Erythroblast (primary cell): Measurements from ENCODE around the gene ART1.
"Not testable (repeated sequence)": the region's sequence is repeated elsewhere in the genome, so short reads cannot be mapped to it uniquely, and the experiment has no call there.

Source experiments
- DNase-seq, 2 experiments: peaks; one replicate each; lab custom pipeline; 2025; lab: John Stamatoyannopoulos, UW
- GATA1 ChIP-seq: IDR thresholded peaks from 2 replicates; pipeline ENCODE4 v1.6.1; 2011; ENCODE audit warnings: low read depth, mild to moderate bottlenecking, control low read depth, low read length, moderate library complexity
- POLR2A ChIP-seq: IDR thresholded peaks from 2 replicates; pipeline ENCODE4 v1.6.1; 2011; ENCODE audit warnings: mild to moderate bottlenecking, low read length

ART1 gene

DNA sequence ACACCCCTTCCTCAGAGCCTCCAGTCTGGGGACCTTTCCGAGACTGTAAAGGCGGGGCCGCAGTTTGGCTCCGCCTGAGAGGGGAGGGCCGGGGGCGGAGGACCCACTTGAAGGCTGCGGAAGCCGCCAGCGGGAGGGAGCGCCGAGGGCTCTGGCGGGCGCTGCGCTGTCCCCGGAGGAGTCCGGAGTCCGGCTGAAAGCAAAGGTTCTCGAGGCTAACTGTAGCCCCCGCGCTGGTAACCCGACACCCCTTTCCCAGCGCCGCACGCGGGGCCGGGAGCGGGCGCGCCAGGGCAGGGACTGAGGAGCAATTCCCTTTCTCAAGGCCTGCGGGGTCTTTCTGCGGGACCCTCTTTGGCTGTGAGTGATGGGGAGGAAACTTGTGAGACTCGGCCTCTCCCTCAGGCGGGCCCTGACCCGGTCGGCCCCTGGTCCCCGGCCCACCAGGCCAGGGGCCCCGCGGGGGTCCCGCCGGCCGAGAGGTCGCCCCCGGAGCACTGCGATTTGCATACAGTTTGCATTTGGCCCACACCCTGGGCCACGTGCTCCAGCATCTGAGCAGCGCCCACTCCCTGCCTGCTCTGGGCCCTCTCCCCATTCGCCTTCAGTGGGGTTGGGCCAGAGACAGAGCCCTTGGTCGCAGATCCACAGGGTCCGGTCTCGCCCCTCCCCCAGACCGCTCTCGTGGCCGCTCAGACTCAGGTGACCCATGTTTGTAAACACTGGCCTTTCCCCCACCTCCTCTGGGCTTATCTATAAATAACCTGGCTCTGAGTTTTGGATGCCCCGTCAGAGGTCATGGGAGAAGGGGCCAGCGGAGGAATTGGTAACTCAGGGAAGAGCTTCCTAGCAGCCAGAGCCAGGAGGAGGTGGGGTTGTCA, 2.6 kb upstream of the ART1 start:
- peak; percentile 67 to 69 for DNase-seq
- TF ChIP-seq GATA1: no peak
- TF ChIP-seq POLR2A: no peak

DNA sequence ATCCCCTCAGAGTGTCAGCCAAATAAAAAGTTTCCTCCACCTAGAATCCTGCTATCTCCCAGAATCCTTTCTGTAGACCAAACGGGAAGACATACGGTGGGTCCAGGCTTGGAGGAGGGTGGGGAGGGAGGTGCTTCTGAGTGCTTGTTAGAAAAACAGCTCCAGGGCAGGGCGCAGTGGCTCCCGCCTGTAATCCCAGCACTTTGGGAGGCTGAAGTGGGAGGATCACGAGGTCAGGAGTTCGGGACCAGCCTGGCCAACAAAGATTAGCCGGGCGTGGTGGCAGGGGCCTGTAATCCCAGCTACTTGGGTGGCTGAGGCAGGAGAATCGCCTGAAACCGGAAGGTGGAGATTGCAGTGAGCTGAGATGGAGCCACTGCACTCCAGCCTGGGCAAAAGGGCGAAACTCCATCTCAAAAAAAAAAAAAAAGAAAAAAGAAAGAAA, 1.8 kb upstream of the ART1 start:
- peak in 1 of 2 experiments; percentile 17 for DNase-seq

GRCh38 chr11:3645552-3645951, 624 bp downstream of the ART1 start:
- TF ChIP-seq GATA1 (no peak), POLR2A (no peak)
- no peak for DNase-seq

DNA sequence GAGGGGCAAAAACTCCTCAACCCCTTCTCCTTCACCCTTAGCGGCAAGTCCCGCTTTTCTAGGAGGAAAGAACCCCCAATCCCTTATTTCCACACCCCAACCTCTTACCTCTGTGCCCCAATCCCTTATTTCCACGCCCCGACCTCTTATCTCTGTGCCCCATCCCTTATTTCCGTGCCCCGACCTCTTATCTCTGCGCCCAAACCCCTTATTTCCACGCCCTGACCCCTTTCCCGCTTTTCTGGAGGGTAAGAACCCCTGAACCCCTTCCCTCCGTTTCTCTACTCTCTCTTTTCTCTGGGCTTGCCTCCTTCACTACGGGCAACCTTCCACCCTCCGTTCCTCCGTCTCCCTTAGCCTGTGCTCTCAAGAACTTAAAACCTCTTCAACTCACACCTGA, 3.9 kb downstream of the ART1 start:
- DNase-seq: not testable (repeated sequence)

DNA sequence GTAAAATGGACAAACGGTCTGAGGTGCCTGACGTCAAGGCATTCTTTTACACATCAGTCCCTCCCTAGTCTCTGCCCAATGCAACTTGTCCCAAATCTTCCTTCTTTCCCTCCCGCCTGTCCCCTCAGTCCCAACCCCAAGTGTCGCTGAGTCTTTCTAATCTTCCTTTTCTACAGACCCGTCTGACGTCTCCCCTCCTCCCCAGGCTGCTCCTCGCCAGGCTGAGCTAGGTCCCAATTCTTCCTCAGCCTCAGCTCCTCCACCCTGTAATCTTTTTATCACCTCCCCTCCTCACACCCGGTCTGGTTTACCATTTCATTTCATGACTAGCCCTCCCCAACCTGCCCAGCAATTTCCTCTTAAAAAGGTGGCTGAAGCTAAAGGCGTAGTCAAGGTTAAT, 4.4 kb downstream of the ART1 start:
- DNase-seq: not testable (repeated sequence)

DNA sequence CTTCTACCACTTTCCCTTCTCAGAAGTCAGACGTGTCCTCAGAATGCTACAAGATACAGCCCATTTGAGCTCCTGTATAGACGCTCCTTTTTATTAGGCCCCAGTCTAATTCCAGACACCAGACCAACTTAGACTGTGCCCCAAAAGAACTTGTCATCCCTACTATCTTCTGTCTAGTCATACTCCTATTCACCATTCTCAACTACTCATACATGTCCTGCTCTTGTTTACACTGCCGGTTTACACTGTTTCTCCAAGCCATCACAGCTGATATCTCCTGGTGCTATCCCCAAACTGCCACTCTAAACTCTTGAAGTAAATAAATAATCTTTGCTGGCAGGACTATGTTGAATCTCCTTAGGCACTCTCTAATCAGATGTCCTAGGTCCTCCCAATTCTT, 7.6 kb downstream of the ART1 start:
- DNase-seq: not testable (repeated sequence)

DNA sequence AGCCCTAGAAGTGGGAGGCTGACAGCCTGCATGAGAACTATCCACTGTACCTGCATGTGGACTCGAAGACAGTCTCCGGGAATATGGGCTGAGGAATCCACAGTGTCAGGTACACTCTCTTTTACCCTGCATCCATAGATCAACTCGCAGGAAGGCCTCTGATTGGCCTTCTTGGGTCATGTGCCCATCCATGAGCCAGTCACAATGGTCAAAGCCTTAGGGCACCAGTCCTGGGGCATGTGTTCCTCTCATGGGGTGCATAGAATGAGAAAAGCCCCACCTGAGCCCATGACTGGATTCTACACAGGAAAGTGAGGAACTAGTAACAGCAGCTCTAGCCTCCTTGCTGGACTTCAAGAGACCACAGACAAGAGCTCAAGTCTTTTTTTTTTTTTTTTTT, 10.6 kb downstream of the ART1 start:
- no peak for DNase-seq
- TF ChIP-seq POLR2A (no peak), GATA1 (no peak)

DNA sequence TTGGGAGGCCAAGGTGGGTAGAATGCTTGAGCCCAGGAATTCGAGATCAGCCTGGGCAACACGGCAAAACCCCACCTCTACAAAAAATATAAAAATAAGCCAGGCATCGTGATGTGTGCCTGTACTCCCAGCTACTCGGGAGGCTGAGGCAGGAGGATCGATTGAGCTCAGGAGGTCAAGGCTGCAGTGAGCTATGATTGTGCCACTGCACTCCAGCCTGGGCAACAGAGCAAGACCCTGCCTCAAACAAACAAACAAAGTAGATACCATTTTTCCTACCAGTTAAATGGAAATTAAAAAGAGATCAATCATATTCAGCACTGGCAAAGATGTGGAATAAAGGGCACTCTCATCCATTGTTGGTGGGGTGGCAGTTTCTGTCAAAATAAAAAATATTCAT, 12.4 kb downstream of the ART1 start:
- DNase-seq: not testable (repeated sequence)

- no peak for DNase-seq
- TF ChIP-seq GATA1 (no peak), POLR2A (no peak)
Measured at GRCh38 chr11:3658252-3658651, 13.3 kb downstream of the ART1 start.

DNA sequence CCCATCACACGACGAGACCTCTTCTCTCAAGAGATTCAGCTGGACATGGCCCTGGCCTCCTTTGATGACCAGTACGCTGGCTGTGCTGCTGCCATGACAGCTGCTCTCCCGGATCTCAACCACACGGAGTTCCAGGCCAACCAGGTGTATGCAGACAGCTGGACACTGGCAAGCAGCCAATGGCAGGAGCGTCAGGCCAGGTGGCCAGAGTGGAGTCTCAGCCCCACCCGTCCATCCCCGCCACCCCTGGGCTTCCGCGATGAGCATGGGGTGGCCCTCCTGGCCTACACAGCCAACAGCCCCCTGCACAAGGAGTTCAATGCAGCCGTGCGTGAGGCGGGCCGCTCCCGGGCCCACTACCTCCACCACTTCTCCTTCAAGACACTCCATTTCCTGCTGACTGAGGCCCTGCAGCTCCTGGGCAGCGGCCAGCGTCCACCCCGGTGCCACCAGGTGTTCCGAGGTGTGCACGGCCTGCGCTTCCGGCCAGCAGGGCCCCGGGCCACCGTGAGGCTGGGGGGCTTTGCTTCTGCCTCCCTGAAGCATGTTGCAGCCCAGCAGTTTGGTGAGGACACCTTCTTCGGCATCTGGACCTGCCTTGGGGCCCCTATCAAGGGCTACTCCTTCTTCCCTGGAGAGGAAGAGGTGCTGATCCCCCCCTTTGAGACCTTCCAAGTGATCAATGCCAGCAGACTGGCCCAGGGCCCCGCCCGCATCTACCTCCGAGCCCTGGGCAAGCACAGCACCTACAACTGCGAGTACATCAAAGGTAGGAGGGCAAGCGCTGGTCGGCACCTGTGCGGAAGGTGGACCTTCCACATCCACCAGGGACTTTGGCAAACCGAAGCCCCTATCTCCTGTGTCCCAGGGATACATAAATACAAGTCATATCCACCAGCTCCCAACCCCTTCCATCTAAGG, 14.9 kb downstream of the ART1 start:
- DNase-seq: no peak
- TF ChIP-seq POLR2A (no peak), GATA1 (no peak)

GRCh38 chr11:3660960-3661359, 16.0 kb downstream of the ART1 start:
- TF ChIP-seq POLR2A: no peak
- no peak for TF ChIP-seq GATA1
- no peak for DNase-seq

GRCh38 chr11:3662856-3663255, 17.9 kb downstream of the ART1 start:
- TF ChIP-seq POLR2A: no peak
- no peak for TF ChIP-seq GATA1
- no peak for DNase-seq

DNA sequence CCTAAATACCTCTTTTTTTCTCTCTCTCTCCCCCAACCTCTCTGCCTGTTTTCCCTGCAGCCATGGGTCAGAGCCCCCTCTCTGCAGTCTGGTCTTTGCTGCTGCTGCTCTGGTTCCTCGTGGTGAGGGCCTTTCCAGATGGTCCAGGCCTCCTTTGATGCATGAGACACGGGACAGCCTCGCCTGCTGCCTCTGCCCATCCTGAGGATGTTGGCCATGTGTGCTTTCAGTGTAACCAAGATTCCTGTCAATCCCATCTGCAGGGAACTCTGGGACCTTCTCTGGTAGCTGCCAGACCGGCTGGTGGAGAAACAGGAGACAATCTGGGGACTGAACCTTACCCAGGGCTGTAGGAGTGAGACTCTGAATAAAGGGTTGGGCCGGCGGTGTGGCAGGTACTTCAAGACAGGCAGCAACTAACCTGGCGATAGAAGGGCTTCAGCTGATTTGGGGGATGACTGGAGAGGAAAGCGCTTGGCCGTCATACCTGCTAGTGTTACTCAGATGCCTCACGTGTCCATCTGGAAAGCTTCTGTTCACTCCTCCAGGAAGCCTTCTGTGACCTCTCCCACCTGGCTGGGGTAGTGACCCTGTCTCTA, 19.2 kb downstream of the ART1 start:
- DNase-seq: no peak
- no peak for TF ChIP-seq POLR2A
- no peak for TF ChIP-seq GATA1

DNA sequence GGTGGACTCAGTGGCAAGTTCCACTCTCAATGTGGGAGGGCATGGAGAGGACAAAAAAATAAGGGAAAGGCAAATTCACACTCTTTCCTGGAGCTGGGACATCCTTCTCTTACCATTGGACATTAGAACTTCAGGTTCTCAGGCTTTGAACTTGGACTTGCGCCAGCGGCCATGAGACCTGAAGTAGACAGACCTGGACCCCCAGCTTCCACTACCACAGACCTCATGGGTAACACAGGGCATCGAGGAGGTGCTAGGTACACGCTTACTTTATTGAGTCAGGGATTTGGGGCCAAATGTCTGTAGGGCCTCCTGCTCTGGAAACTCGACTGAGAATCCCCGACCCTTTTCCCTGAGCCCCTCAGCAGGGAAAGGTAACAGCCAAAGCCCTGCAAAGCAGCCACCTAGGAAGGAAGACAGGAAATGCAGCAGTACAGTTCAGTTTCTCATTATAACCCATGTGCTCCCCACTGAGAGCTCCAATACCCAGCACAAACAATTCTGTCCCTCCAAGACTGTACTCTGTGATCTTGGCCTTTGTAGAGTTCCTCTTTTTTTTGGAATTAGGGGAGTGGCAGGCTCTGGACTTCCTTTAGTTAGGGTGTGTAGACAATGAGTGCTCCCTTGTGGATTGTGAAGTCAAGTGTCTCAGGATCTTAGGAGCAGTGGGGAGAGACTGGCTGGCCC, 20.6 kb downstream of the ART1 start:
- DNase-seq: no peak
- TF ChIP-seq GATA1 (no peak), POLR2A (no peak)
